GM23338 (cell line): Measurements from ENCODE around the gene TCF7L2. TPM values are rescaled to one million over a fixed set of nuclear protein-coding genes. Genes with fewer than 3 reads are reported as not detected.

Experiments
- ATAC-seq: fragments of 200-7000 bp; cut with Tn5 transposase; 3 replicates; pipeline ENCODE4 v1.9.1; 2020
- DNase-seq: peaks from one replicate; pipeline ENCODE4 v3.0.0-alpha.2; 2015; ENCODE audit warnings: low spot score
- H2AFZ ChIP-seq: fragments of 200-600 bp; sonication (generic); 2 replicates; pipeline ENCODE4 v1.8.0; 2016; ENCODE audit warnings: antibody characterized with exemption, mild to moderate bottlenecking, moderate library complexity
- H3F3A ChIP-seq: fragments of 200-600 bp; sonication (generic); replicated peaks from 2 replicates; pipeline ENCODE4 v1.8.0; 2017; ENCODE audit warnings: antibody characterized with exemption, mixed run types, low read depth
- H3K27ac ChIP-seq: fragments of 200-600 bp; sonication (generic); 2 replicates; pipeline ENCODE4 v1.6.1; 2016; ENCODE audit warnings: low read depth
- H3K27me3 ChIP-seq: fragments of 200-600 bp; sonication (generic); 2 replicates; pipeline ENCODE4 v1.8.0; 2016; ENCODE audit warnings: mild to moderate bottlenecking, mixed run types, moderate library complexity; ENCODE audit not compliant: insufficient read depth
- H3K36me3 ChIP-seq: fragments of 200-600 bp; sonication (generic); 2 replicates; pipeline ENCODE4 v1.8.0; 2016; ENCODE audit warnings: mild to moderate bottlenecking; ENCODE audit not compliant: insufficient read depth
- H3K4me1 ChIP-seq: fragments of 200-600 bp; sonication (generic); 2 replicates; pipeline ENCODE4 v1.8.0; 2016; ENCODE audit warnings: mild to moderate bottlenecking, moderate library complexity; ENCODE audit not compliant: insufficient read depth
- H3K4me2 ChIP-seq: fragments of 200-600 bp; sonication (generic); 2 replicates; pipeline ENCODE4 v1.7.1; 2017; ENCODE audit warnings: mixed run types
- H3K4me3 ChIP-seq: fragments of 200-600 bp; sonication (generic); 2 replicates; pipeline ENCODE4 v1.6.1; 2016; ENCODE audit warnings: mixed run types
- H3K79me2 ChIP-seq: fragments of 200-600 bp; sonication (generic); replicated peaks from 2 replicates; pipeline ENCODE4 v1.8.0; 2017; ENCODE audit warnings: mild to moderate bottlenecking; ENCODE audit not compliant: insufficient read depth
- H3K9me2 ChIP-seq: fragments of 200-600 bp; sonication (generic); 2 replicates; pipeline ENCODE4 v1.8.0; 2017; ENCODE audit not compliant: insufficient read depth
- H4K20me1 ChIP-seq: fragments of 200-600 bp; sonication (generic); replicated peaks from 2 replicates; pipeline ENCODE4 v1.8.0; 2017; ENCODE audit warnings: mild to moderate bottlenecking; ENCODE audit not compliant: insufficient read depth
- H3K27ac Mint-ChIP-seq: 2 replicates; pipeline ENCODE4 v1.8.0; 2020; ENCODE audit warnings: inconsistent platforms, mild to moderate bottlenecking, moderate library complexity, mixed read lengths
- H3K27me3 Mint-ChIP-seq: 3 replicates; pipeline ENCODE4 v1.8.0; 2022; ENCODE audit warnings: low read depth, mild to moderate bottlenecking, moderate library complexity, mixed read lengths, inconsistent platforms; ENCODE audit not compliant: insufficient read depth, poor library complexity
- H3K36me3 Mint-ChIP-seq: 3 replicates; pipeline ENCODE4 v1.8.0; 2021; ENCODE audit warnings: low read depth, mild to moderate bottlenecking, inconsistent platforms, moderate library complexity, mixed read lengths
- H3K4me1 Mint-ChIP-seq: 3 replicates; pipeline ENCODE4 v1.8.0; 2020; ENCODE audit warnings: mild to moderate bottlenecking, inconsistent platforms, mixed read lengths
- H3K4me3 Mint-ChIP-seq: 3 replicates; pipeline ENCODE4 v1.8.0; 2021; ENCODE audit warnings: moderate library complexity, mild to moderate bottlenecking, inconsistent platforms, mixed read lengths
- H3K9me3 Mint-ChIP-seq: 3 replicates; pipeline ENCODE4 v1.8.0; 2020; ENCODE audit warnings: moderate library complexity, mild to moderate bottlenecking, inconsistent platforms, mixed read lengths
- CREB1 ChIP-seq: fragments of 250-450 bp; sonication (Bioruptor Pico); IDR thresholded peaks from 2 replicates; pipeline ENCODE4 v1.5.0; 2020; ENCODE audit warnings: low read depth, mild to moderate bottlenecking, moderate library complexity
- EZH2 ChIP-seq: fragments of 200-600 bp; sonication (generic); IDR thresholded peaks from one replicate; pipeline ENCODE4 v1.8.0; 2017; ENCODE audit warnings: antibody characterized with exemption, mild to moderate bottlenecking, low read depth; ENCODE audit not compliant: unreplicated experiment
- EZH2phosphoT487 ChIP-seq: fragments of 200-600 bp; sonication (generic); IDR thresholded peaks from one replicate; pipeline ENCODE4 v1.8.1; 2018; ENCODE audit warnings: antibody characterized with exemption; ENCODE audit not compliant: unreplicated experiment
- JUNB ChIP-seq: IDR thresholded peaks from one replicate; pipeline ENCODE4 v1.6.1; 2016; ENCODE audit warnings: antibody characterized with exemption; ENCODE audit not compliant: unreplicated experiment
- NANOG ChIP-seq: IDR thresholded peaks from 2 replicates; pipeline ENCODE4 v1.6.1; 2016; ENCODE audit warnings: antibody characterized with exemption, borderline replicate concordance
- POLR2AphosphoS5 ChIP-seq: IDR thresholded peaks from 2 replicates; pipeline ENCODE4 v1.6.1; 2016; ENCODE audit warnings: antibody characterized with exemption, low read depth
- STAT1 ChIP-seq: IDR thresholded peaks from one replicate; pipeline ENCODE4 v1.6.1; 2016; ENCODE audit warnings: antibody characterized with exemption; ENCODE audit not compliant: unreplicated experiment
- ZNF114 ChIP-seq: fragments of 250-450 bp; sonication (Bioruptor Pico); IDR thresholded peaks from 2 replicates; pipeline ENCODE4 v1.5.0; 2020; ENCODE audit warnings: mild to moderate bottlenecking, moderate library complexity
- ZNF331 ChIP-seq: fragments of 250-450 bp; sonication (Bioruptor Pico); IDR thresholded peaks from 2 replicates; pipeline ENCODE4 v1.5.0; 2020; ENCODE audit warnings: low read depth, mild to moderate bottlenecking, moderate library complexity
- polyA plus RNA-seq: library from polyadenylated mRNA; unstranded; fragments of >200 nt; fragmentation: Nextera tagmentation; extraction: Ambion mirVana; gene quantifications from 2 replicates; pipeline ENCODE4 v1.2.1, GENCODE V29; 2016
- total RNA-seq: library from RNA; depleted of rRNA; stranded (reverse); fragments of >200 nt; shearing (Covaris generic); gene quantifications from 2 replicates; pipeline ENCODE4 v1.2.3, GENCODE V29; 2014
- TF ChIP-seq, protein P1 (sequence below): IDR thresholded peaks from 2 replicates; pipeline ENCODE4 v1.6.1; 2016; ENCODE audit warnings: antibody characterized with exemption
- TF ChIP-seq, protein P2 (sequence below): IDR thresholded peaks from one replicate; pipeline ENCODE4 v1.6.1; 2018; ENCODE audit warnings: antibody characterized with exemption; ENCODE audit not compliant: unreplicated experiment
- TF ChIP-seq, protein P3 (sequence below): fragments of 250-450 bp; sonication (Bioruptor Pico); IDR thresholded peaks from 2 replicates; pipeline ENCODE4 v1.5.0; 2020; ENCODE audit warnings: mild to moderate bottlenecking, moderate library complexity
- TF ChIP-seq, protein P4 (sequence below), 2 experiments: fragments of 200-600 bp in 1 of 2; sonication (generic) in 1 of 2; conservative IDR thresholded peaks; 2 replicates each; pipeline versions ENCODE4 v1.5.1 to v1.6.1; 2016 to 2017; ENCODE audit warnings: antibody characterized with exemption in 2 of 2, low read depth in 2 of 2, mild to moderate bottlenecking in 2 of 2, moderate library complexity in 1 of 2

TCF7L2 gene
- total and polyA plus RNA-seq, 2 experiments from 2014 or later, result 32.2 to 80.8 TPM

DNA sequence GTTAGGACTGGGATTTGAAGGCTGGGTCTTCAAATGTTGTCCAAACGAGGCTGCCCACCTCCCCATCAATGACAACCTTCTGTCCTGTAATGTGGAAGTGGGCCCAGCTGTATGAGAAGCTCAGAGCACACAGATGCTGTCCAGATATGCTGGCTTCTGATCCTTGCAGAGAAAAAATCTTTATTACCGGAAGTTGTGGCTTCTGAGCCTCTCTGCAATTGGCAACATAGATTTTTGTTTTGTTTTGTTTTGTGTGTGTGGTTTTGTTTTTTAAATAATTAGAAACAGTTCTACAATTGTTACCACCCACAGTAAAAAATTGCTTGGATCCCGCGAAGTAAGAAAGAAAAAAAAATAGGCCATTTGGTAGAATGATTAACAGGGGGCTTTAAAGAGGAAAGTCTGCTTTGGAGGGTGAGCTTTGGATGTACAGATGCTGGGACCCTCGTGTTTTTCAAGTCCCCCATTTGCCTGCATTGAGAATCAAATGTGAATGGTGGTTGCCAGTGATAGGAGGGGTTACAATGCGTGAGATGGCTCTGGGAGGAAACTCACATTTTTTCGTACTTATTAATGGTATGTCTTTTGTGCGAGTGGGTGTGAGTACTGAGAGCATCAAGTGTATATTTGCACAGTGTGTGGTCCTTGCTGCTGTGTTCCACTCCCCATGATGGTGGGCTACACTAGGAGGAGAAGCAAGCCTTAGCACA, 153.2 kb downstream of the TCF7L2 start:
- peaks cover 15% of the 10 kb centered on the region for H3K27me3 Mint-ChIP-seq
- no peak for DNase-seq
- H3K4me2 ChIP-seq, result no peak overlapping the region
- H3K79me2 ChIP-seq, result peaks cover 81% of the 10 kb centered on the region
- peaks cover 57% of the 10 kb centered on the region for H3K4me1 Mint-ChIP-seq
- no peaks in the 10 kb centered on the region for H3K27me3 ChIP-seq
- no peak overlapping the region for H3K4me3 Mint-ChIP-seq
- peaks cover 53% of the 10 kb centered on the region for H3K36me3 Mint-ChIP-seq
- no peaks in the 10 kb centered on the region for H3K9me2 ChIP-seq
- peaks cover 6% of the 10 kb centered on the region for H3F3A ChIP-seq
- H2AFZ ChIP-seq, result no peak overlapping the region
- peaks cover 36% of the 10 kb centered on the region for H4K20me1 ChIP-seq
- H3K9me3 Mint-ChIP-seq, result no peaks in the 10 kb centered on the region; the same call in 2 of the 3 replicates
- H3K4me1 ChIP-seq, result peaks cover 11% of the 10 kb centered on the region
- 0 out of 2 replicates have a peak overlapping the region, but pooled peaks have one; percentile 13 for H3K27ac Mint-ChIP-seq
- no peak overlapping the region for H3K4me3 ChIP-seq
- H3K27ac ChIP-seq, result 0 out of 2 replicates have a peak overlapping the region, but pooled peaks have one; percentile 27
- 0 out of 2 replicates have a peak, but pooled peaks cover 1% of the 10 kb centered on the region for H3K36me3 ChIP-seq
- TF ChIP-seq STAT1 (no peak), ZNF331 (CRISPR knock-in tag) (no peak), JUNB (no peak), ZNF114 (no peak), EZH2phosphoT487 (no peak), CREB1 (no peak), NANOG (no peak), EZH2 (no peak), POLR2AphosphoS5 (no peak)
- TF ChIP-seq, protein P1, sequence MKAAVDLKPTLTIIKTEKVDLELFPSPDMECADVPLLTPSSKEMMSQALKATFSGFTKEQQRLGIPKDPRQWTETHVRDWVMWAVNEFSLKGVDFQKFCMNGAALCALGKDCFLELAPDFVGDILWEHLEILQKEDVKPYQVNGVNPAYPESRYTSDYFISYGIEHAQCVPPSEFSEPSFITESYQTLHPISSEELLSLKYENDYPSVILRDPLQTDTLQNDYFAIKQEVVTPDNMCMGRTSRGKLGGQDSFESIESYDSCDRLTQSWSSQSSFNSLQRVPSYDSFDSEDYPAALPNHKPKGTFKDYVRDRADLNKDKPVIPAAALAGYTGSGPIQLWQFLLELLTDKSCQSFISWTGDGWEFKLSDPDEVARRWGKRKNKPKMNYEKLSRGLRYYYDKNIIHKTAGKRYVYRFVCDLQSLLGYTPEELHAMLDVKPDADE, result no peak
- TF ChIP-seq, protein P2, sequence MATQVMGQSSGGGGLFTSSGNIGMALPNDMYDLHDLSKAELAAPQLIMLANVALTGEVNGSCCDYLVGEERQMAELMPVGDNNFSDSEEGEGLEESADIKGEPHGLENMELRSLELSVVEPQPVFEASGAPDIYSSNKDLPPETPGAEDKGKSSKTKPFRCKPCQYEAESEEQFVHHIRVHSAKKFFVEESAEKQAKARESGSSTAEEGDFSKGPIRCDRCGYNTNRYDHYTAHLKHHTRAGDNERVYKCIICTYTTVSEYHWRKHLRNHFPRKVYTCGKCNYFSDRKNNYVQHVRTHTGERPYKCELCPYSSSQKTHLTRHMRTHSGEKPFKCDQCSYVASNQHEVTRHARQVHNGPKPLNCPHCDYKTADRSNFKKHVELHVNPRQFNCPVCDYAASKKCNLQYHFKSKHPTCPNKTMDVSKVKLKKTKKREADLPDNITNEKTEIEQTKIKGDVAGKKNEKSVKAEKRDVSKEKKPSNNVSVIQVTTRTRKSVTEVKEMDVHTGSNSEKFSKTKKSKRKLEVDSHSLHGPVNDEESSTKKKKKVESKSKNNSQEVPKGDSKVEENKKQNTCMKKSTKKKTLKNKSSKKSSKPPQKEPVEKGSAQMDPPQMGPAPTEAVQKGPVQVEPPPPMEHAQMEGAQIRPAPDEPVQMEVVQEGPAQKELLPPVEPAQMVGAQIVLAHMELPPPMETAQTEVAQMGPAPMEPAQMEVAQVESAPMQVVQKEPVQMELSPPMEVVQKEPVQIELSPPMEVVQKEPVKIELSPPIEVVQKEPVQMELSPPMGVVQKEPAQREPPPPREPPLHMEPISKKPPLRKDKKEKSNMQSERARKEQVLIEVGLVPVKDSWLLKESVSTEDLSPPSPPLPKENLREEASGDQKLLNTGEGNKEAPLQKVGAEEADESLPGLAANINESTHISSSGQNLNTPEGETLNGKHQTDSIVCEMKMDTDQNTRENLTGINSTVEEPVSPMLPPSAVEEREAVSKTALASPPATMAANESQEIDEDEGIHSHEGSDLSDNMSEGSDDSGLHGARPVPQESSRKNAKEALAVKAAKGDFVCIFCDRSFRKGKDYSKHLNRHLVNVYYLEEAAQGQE, result no peak
- TF ChIP-seq, protein P3, sequence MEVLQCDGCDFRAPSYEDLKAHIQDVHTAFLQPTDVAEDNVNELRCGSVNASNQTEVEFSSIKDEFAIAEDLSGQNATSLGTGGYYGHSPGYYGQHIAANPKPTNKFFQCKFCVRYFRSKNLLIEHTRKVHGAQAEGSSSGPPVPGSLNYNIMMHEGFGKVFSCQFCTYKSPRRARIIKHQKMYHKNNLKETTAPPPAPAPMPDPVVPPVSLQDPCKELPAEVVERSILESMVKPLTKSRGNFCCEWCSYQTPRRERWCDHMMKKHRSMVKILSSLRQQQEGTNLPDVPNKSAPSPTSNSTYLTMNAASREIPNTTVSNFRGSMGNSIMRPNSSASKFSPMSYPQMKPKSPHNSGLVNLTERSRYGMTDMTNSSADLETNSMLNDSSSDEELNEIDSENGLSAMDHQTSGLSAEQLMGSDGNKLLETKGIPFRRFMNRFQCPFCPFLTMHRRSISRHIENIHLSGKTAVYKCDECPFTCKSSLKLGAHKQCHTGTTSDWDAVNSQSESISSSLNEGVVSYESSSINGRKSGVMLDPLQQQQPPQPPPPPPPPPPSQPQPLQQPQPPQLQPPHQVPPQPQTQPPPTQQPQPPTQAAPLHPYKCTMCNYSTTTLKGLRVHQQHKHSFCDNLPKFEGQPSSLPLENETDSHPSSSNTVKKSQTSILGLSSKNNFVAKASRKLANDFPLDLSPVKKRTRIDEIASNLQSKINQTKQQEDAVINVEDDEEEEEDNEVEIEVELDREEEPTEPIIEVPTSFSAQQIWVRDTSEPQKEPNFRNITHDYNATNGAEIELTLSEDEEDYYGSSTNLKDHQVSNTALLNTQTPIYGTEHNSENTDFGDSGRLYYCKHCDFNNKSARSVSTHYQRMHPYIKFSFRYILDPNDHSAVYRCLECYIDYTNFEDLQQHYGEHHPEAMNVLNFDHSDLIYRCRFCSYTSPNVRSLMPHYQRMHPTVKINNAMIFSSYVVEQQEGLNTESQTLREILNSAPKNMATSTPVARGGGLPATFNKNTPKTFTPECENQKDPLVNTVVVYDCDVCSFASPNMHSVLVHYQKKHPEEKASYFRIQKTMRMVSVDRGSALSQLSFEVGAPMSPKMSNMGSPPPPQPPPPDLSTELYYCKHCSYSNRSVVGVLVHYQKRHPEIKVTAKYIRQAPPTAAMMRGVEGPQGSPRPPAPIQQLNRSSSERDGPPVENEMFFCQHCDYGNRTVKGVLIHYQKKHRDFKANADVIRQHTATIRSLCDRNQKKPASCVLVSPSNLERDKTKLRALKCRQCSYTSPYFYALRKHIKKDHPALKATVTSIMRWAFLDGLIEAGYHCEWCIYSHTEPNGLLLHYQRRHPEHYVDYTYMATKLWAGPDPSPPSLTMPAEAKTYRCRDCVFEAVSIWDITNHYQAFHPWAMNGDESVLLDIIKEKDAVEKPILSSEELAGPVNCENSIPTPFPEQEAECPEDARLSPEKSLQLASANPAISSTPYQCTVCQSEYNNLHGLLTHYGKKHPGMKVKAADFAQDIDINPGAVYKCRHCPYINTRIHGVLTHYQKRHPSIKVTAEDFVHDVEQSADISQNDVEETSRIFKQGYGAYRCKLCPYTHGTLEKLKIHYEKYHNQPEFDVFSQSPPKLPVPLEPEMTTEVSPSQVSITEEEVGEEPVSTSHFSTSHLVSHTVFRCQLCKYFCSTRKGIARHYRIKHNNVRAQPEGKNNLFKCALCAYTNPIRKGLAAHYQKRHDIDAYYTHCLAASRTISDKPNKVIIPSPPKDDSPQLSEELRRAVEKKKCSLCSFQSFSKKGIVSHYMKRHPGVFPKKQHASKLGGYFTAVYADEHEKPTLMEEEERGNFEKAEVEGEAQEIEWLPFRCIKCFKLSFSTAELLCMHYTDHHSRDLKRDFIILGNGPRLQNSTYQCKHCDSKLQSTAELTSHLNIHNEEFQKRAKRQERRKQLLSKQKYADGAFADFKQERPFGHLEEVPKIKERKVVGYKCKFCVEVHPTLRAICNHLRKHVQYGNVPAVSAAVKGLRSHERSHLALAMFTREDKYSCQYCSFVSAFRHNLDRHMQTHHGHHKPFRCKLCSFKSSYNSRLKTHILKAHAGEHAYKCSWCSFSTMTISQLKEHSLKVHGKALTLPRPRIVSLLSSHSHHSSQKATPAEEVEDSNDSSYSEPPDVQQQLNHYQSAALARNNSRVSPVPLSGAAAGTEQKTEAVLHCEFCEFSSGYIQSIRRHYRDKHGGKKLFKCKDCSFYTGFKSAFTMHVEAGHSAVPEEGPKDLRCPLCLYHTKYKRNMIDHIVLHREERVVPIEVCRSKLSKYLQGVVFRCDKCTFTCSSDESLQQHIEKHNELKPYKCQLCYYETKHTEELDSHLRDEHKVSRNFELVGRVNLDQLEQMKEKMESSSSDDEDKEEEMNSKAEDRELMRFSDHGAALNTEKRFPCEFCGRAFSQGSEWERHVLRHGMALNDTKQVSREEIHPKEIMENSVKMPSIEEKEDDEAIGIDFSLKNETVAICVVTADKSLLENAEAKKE (CRISPR knock-in tag), result no peak
- TF ChIP-seq, protein P4, sequence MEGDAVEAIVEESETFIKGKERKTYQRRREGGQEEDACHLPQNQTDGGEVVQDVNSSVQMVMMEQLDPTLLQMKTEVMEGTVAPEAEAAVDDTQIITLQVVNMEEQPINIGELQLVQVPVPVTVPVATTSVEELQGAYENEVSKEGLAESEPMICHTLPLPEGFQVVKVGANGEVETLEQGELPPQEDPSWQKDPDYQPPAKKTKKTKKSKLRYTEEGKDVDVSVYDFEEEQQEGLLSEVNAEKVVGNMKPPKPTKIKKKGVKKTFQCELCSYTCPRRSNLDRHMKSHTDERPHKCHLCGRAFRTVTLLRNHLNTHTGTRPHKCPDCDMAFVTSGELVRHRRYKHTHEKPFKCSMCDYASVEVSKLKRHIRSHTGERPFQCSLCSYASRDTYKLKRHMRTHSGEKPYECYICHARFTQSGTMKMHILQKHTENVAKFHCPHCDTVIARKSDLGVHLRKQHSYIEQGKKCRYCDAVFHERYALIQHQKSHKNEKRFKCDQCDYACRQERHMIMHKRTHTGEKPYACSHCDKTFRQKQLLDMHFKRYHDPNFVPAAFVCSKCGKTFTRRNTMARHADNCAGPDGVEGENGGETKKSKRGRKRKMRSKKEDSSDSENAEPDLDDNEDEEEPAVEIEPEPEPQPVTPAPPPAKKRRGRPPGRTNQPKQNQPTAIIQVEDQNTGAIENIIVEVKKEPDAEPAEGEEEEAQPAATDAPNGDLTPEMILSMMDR (conservative IDR thresholded peaks at IDR 0.05; ENCODE audit: low read depth in 2 of 2), result no peak
- no peak for ATAC-seq
